GM20431 (cell line): ENCODE results near the gene TXN2.
"Not testable (repeated sequence)": the region's sequence is repeated elsewhere in the genome, so short reads cannot be mapped to it uniquely, and the experiment has no call there.

ENCODE experiments used
- in situ Hi-C: fragments of 300-500 bp; cut with MseI, MboI; formaldehyde crosslinking; loops from one replicate; pipeline ENCODE4 v1.15.0; 2020; ENCODE audit warnings: low sequenced_read_pairs; ENCODE audit not compliant: unreplicated experiment

The TXN2 gene

DNA sequence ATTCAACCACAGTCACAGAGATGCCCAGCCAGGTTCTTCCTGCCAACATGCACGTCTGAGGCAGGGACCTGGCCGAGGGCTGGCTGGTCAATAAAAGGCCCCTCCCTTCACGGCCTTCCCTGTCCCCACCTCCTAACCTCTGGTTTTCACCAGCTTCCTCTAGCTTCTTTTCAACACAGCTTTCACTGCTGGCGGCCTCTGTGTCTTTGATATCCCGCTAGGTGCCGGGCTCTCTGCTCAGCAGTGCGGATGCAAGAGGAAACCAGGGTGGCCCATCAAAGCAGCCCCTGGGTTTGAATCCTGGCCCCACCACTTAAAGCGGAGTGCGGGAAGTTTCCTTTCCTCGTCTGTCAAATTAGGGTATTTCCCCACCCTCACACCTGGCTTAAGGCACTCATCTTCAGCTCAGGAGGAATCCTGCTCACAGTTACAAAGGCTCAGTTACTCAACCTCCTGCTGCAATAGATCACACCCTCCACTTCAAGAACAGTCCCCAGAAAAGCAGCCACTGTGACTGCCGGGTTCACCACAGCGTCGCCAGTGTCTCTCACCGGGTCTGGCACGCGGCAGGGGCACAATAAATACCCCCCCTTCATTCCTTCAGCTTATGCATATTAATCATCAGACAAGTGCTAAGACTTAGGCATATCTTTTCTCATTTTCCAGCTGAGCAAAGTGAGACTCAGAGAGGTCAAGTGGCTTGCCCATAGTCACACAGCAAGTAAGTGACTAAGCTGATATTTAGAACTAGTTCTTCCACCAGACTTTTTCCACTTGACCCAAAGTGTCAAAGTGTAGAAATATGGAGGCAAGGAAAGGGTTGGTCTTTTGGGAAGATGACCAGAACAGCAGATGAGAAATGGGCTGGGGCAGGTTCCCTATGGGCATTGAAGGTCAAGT, 45.7 kb downstream of the TXN2 start:
- in situ Hi-C loops: no loop called here

DNA sequence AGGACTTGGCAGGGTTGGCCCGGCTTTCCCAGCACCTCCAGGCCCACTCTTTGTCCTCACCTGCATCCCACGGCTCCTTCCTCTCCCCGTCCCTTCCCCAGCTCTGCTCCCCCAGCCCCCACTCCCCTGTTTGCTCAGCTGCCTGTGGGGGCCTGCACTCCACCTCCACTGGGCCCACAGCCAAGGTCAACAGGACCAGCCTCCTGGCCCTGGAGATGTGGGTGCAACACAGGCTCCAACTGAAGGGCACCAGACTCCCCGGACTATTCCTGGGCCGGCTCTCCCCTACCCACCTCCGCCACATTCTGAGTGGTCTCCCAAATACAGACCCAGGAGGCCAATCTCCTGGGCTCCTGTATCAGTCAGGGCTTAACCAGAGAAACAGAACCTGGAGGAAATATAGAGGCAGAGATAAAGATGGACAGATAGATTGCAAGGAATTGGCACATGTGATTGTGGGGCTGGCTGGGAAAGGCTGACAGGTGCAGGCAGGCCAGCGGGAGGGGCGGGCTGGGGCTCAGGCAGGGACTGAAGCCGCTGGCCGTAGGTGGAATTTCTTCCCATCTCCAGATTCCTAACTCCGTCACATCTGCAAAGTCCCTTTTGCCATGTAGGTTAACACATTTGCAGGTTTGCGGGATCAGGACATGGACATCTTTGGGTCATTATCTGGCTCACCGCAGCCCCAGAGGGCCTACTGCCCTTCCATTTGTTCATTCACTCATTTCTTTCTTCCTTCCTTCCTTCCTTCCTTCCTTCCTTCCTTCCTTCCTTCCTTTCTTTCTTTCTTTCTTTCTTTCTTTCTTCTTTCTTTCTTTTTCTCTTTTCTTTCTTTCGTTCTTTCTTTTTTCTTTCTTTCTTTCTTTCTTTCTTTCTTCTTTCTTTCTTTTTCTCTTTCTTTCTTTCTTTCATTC, 47.9 kb downstream of the TXN2 start:
- in situ Hi-C loops: no loop called here

DNA sequence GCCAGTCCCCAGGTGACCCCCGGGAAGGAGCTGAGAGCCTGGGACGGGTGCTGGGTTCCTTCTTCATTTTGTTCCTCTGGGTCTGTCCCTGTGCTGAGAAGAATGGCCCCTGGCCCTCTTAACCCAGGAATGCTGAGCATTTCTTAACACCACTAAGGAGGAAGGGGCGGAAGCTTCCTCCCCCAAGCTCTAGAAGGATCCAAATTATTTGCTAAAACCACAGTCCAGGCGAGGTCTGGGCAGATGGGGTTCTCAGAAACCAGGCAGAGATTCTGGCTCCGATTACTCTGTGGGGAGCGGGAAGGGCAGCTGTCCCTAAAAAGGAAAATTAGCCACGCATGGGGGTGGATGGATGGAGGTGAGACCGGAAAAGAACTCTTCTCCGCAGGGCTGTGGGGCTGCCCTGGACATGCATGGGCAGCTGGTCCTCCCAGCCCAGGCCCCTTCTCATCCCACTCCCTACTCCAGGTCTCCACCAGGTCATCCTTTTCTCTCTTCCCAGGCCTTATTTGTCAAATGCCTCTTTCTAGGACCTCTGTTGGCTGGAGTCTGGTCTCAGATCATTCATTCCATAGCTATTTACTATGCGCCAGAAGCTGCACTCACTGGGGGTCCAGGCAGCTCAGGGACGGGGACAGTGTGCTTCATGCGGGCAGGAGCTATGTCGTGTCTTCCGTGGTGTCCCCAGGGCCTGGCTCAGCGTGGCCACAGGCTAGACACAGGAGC, 48.7 kb downstream of the TXN2 start:
- in situ Hi-C loops: no loop called here

DNA sequence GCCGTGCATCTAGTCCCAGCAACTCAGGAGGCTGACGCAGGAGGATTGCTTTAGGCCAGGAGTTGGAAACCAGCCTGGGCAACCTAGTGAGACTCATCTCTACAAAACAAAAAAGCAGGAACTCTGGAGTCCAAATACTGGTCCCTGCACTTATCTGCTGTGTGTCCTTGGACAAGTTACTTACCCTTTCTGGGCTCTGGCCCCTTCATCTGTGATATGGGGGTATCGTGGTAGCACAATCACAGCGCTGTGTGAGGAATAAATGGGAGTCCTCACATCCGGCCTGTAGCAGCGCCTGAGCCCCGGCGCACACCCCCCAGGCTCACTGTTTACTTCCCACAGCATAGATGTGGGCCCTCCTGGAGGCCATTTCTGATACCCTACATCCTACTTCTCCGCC, 49.5 kb downstream of the TXN2 start:
- in situ Hi-C loops: no loop called here

DNA sequence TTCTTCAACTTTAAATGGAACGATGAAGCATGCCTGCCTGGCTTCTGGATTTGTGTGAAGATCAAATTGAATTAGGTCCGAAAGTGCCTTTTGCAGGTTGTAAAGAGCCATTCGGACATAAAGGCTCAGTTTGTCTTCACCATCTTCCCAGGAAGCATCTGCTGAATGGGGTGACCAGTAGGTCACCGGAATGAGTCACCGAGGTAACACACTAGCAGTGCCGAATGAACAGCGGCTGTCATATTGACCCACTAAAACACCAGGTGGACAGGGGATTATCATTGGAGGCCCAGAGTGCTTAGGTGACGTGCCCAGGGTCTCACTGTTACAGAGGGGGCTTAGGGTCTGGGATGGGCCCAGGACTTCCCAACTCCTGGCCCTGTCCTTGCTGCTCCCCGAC, 50.6 kb downstream of the TXN2 start:
- in situ Hi-C loops: no loop called here

DNA sequence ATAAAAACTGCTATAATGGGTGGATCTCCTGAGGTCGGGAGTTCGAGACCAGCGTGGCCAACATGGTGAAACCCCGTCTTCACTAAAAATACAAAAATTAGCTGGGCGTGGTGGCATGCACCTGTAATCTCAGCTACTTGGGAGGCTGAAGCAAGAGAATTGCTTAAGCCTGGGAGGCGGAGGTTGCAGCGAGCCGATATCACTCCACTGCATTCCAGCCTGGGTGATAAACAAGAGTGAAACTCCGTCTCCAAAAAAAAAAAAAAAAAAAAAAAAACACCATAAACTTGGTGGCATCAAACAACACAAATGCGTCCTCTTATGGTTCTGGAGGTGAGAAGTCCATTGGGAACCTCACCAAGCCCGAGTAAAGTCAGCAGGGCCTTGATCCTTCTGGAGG, 53.5 kb downstream of the TXN2 start:
- in situ Hi-C loops: not testable (repeated sequence)

DNA sequence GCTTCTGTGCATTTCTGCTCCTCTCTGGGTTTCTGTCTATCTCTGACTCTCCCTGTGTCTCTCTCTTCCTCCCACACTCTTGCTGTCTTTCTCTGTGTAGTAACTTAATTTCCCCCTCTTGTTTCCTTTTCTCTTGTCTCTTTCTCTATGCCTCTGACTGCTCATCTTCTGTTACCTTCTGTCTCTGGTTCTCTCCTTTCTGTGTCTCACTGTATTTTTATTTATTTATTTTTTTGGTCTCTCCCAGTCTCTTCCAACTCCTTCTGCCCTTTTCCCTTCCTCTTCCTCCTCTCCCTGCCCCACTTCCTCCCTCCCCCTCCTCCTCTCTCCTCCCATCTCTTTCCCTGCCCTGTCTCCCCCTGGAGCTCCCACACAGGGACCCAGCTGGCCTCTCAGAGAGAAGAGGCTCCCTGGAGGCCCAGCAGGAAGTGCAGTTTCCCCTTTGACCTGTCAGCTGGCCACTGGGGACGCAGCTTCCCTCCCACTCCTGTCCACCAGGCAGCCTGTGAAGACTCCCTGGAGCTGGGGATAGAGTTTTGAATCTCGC, 55.4 kb downstream of the TXN2 start:
- in situ Hi-C loops: no loop called here

DNA sequence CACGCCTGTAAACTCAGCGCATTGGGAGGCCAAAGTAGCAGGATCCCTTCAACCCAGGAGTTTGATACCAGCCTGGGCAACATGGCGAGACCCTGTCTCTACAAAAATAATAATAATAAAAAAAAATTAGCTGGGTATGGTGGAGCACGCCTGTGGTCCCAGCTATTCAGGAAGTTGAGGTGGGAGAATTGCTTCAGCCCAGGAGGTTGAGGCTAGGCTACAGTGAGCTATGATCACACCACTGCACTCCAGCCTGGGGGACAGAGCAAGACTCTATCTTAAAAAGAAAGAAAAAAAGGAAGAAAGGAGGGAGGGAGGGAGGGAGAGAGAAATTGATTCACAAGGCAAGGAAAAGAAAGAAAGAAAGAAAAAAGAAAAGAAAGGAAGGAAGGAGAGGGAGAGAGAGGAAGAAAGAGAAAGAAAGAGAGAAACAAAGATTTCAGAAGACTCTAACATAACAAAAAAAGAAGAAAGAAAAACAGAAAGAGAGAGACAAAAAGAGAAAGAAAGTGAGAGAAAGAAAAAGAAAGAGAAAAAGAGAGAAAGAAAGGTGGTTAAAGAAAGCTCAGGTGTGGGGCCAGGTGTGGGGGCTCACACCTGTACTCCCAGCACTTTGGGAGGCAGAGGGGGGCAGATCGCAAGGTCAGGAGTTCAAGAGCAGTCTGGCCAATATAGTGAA, 56.4 kb downstream of the TXN2 start:
- in situ Hi-C loops: no loop called here

DNA sequence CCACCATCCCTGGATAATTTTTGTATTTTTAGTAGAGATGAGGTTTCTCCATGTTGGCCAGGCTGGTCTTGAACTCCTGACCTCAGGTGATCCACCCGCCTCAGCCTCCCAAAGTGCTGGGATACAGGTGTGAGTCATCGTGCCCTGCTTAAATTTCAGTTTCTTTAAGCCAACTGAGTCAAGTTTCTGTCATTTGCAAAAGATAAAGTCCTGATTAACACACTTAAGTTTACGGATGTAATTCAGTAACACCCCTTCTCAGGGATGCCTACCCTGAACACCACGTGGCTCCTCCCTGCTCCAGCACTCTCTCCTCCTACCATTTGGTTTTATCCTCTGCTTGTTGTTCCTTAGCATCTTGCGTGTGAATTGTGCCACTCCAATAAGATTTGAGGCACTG, 57.0 kb downstream of the TXN2 start:
- in situ Hi-C loops: not testable (repeated sequence)

DNA sequence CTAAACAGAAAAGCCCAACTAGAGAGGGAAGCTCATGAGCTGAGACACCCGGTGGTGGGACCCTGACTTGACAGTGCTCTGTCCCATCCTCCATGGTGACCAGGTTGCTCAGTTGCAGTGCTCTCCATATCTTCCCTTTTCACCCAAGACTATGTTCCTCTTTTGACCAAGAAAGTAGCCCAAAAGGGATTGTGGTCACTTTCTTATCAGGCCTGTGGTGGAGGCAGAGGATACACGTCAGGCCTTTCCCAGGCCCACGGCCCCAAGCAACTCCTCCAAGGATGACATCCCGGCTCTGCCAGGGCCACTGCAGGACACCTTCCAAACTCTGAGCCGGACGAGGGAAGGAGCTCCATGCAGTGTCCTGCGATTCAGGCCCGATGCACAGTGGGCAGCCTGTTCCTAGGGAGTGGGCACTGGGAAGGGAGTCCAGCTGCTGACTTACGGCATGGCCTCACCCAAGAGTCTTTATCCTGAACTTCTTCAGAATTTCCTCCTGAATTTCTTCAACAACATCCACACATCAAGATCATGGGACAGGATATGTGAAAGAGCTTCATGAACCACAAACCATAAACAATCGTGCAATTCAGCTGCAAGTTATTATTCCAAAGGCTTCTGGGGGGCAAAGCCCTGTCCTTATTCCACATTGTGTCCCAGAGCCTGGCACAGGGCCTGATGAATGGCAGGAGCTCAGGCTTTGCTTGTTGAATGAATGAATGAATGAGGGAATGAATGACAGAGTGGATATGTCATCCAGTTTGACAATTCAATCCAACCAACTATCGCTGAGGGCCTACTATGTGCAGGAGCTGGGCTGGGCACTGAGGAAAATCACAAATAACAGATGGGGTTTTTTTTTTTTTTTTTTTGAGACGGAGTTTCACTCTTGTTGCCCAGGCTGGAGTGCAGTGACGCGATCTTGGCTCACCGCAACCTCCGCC, 57.7 kb downstream of the TXN2 start:
- in situ Hi-C loops: no loop called here

DNA sequence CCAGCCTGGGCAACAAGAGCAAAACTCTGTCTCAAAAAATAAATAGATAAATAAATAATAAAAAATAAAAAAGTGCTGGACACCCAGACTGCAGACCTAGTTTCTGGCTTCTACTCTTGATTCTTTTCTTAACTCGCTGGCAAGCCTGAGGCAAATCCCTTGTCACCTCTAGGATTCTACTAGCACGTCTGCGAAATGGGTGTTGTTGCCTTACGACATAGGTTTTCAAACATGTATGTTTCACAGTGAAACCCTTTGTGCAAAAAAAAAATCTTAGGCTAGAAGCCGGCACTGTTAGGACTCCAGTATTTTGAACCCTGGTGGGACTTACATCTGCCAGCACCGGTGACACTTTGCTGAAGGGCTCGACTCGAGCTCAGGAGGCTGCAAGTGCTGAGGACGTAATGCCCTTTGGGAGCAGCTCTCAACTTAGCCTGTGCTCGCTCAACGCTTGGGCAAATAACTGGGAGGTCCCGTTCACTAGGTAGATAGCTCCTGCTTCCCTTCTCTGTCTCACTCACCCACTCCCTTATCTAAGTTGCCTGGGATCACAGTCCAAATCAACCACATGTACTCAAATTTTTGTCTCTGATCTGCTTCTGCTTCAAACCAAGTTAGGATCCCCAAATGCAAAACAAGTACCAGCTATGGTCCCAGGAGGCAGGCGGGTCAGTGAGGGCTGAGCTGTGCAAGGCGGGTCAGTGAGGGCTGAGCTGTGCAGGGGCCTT, 59.0 kb downstream of the TXN2 start:
- in situ Hi-C loops: no loop called here

DNA sequence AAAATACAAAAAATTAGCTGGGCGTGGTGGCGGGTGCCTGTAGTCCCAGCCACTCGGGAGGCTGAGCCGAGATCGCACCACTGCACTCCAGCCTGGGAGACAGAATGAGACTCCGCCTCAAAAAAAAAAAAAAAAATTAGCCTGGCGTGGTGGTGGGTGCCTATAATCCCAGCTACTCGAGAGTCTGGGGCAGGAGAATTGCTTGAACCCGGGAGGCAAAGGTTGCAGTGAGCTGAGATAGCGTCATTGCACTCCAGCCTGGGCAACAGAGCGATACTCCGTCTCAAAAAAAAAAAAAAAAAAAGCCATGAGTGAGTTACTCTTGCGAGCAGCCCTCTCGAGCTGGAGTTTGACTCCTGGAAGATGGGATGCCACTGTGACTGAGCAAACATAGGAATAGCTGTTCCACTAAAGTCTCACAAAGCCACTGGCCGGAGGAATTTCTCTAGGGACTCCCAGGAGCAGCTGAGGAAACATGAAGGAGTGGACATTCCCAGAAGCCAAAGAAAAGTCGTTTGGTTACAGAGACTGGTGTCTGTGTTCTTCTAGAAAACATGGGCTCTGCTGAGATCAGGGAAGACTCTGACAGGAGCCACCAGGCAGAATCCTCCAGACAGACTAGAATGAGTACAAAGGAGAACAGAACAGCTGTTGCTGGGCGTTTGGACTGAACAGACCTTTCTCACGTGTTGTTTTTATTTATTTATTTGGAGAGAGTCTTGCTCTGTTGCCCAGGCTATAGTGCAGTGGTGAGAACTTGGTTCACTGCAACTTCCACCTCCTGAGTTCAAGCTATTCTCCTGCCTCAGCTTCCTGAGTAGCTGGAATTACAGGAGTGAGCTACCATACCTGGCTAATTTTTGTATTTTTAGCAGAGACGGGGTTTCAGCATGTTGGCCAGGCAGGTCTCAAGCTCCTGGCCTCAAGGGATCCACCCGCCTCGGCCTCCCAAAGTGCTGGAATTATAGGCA, 61.2 kb downstream of the TXN2 start:
- in situ Hi-C loops: no loop called here

DNA sequence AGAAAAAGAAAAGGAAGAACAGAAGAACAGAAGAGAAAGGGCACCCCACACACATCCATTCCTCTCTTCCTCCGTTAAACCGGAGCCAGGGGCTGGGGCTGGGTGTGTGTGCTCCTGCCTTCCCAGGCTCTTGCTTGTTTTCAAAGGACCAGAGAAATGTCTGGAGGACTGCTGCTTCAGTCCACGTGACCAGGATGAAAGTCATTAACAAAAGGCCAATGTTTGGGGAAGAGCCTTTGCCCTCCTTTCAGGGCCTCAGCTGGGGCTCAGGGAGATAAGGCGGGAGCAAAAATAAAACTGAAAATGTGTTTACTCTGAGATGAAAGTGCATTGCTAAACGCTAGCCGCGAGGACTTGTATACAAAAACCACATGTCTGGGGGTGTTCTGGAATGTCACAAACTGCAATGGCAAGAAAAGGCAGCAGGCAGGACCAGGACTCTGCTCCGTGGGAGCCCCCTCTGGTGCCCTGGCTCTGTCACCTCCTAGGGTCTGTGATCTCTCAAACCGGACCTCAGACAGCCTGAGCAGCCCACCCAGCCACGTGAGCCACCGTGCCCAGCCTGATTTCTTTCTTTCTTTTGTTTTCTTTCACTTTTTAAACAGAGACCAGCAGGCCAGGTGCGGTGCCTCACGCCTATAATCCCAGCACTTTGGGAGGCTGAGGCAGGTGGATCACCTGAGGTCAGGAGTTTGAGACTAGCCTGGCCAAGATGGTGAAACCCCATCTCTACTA, 62.1 kb downstream of the TXN2 start:
- in situ Hi-C loops: no loop called here

DNA sequence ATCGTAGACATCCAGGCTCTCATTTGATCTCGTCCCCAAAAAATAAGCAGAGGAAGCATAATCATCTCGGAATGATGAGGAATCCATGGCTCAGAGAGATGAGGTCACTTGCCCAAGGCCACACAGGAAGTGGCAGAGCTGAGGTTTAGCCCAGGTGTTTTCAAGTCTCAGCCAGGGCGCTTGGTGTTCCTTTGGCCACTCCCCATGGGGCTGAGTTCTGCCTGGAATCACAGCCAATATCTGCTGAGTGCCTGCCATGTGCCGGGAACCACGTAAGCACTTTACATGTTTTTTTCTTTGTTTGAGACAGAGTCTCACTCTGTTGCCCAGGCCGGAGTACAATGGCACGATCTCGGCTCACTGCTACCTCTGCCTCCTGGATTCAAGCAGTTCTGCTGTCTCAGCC, 64.2 kb downstream of the TXN2 start:
- in situ Hi-C loops: no loop called here
